HG03025 (cell line): ENCODE measurements around the gene KIRREL2.

ENCODE experiments used
- ATAC-seq: cut with Tn5 transposase; IDR thresholded peaks from one replicate; pipeline ENCODE4 v1.9.1; 2021; ENCODE audit warnings: mild to moderate bottlenecking, moderate library complexity; ENCODE audit not compliant: unreplicated experiment, low FRiP score

Gene KIRREL2

DNA sequence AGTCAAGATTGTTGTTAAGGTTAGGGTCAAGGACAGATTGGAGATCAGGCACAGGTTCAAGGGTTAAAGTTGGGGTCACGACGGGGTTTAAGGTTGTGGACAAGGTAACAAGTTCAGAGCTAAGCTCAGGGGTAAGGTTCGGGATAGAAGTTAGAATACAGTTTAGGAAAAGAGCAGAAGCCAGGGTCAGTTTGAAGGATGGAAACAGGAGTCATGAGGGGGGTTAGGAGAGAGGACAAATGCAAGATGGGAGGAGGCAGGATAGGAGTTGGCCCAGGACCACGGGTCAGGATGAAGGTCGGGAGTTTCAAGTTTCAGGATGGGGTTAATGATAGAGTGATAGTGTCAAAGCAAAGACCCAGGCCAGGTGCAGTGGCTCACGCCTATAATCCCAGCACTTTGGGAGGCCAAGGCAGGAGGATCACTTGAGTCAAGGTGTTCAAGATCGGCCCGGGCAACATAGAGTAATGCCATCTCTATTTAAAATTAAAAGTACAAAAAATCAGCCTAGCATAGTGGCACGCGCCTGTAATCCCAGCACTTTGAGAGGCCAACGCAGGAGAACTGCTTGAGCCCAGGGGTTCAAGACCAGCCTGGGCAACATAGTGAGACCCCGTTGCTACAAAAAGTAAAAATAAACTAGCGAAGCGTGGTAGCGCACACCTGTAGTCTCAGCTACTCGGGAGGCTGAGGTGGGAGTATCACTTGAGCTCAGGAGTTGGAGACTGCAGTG, 12.1 kb upstream of the KIRREL2 start:
- ATAC-seq, result no peak

- no peak for ATAC-seq
These were observed 11.3 kb upstream of the KIRREL2 start for GRCh38 chr19:35845215-35846037.

- ATAC-seq, result no peak
These were observed 10.6 kb upstream of the KIRREL2 start for GRCh38 chr19:35846038-35846668.

DNA sequence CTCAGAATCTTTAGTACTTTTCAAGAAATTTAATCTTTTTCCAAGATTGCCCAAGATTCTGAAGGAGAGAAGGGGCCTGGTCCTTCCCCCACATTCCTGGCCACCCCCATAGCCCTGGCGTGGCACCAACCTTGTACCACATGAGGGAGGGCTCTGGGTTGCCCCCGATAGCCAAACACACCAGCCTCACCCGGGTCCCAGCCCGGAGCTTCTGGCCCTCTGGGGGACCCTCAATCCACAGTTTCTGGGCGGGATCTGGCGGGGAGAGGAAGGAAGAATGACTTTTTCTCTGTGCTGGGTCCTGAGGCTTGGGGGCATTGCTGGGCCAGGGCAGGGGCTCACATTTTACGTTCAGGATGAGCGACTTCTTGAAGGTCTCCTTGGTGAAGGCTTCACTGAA, 8.8 kb upstream of the KIRREL2 start:
- ATAC-seq, result no peak

DNA sequence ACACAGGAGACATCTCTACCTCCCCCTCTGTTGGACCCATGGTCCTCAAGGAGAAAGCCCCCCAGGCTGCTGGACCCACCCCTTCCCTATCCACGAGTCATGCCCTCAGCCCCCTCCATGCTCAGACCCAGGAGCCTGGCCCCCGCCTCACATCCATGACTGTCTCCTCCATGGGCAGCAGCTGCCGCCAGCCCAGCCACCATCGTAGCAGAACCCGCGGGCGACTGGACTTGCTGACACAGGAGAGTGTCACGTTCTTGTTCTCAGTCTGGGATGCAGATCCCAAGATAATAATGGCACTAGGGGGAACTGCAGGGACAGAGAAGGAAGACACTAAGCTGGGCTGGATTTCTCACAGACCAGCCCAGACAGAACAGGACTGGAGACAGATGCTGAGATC, 8.2 kb upstream of the KIRREL2 start:
- ATAC-seq, result no peak

DNA sequence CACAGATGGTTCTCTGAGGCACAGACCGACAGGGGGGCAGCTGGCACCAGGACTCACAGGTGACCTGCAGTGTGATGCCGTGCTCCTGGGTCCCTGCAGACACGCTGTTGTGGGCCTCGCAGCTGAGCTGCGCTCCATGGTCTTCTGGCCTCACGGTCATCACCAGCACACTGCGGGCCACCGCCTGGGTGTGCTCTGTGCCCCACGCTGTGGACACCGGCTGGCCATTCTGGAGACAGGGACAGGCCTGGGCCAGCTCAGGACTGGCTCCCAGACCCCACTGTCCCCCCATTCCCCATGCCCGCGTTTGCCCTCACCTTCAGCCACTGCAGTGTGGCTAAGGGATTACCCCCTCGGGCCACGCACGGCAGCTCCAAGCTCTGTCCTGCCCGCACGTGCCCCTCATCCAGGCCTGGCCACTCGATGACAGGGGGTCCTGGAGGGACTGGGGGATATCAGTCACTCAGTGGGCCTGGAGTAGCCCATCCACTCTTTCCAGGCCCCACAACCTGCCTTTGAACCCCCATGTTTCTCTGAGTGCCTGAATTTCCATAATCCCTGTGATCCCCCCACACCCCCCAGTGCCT, 7.7 kb upstream of the KIRREL2 start:
- no peak for ATAC-seq

DNA sequence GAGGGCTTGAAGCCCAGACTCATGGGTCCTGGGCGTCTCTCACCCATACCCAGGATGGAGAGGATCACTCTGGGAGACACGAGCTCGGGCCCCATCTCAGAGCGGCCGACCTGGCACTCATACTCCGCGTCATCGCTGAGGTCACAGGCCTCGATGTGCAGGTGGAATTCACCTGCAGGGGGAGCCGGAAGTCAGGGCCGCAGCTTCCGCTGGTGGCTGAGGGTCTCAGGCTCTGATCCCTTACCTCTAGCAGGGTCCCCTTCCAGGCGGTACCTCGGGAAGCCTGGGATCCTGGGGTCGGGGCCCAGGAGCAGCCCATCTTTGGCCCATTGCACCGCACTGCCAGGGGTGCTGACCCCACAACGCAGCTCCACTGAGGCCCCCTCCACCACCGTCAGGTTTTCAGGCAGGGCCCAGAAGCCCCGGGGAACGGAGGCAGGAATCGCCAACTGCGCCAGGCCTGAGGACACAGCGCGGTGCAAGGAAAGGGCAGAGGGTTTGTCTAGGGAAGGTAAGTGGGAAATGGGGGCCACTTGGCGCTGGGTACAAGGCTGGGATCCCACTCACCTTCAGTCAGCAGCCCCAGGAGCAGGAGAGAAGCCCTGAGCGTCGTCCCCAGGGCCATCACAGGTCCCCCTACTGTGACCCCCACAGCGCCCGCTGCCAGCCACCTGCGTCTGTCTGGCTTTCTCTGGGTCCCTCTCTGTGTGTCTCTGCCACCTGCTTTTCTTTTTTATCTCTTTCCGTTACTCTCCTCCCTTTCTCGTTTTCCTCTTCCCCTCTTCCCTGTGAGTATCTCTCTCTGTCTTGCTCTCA, 5.3 kb upstream of the KIRREL2 start:
- ATAC-seq, result no peak

GRCh38 chr19:35852029-35852780, 4.5 kb upstream of the KIRREL2 start, which contains the start of gene NPHS1:
TSS of gene NPHS1 (minus strand) at chr19:35852504. CDS start at chr19:35851837, 667 bp downstream.
- no peak for ATAC-seq

- no peak for ATAC-seq
These were observed 3.5 kb upstream of the KIRREL2 start for GRCh38 chr19:35853038-35853756.

- no peak for ATAC-seq
These were observed 1.6 kb downstream of the KIRREL2 start for GRCh38 chr19:35858311-35858710.

DNA sequence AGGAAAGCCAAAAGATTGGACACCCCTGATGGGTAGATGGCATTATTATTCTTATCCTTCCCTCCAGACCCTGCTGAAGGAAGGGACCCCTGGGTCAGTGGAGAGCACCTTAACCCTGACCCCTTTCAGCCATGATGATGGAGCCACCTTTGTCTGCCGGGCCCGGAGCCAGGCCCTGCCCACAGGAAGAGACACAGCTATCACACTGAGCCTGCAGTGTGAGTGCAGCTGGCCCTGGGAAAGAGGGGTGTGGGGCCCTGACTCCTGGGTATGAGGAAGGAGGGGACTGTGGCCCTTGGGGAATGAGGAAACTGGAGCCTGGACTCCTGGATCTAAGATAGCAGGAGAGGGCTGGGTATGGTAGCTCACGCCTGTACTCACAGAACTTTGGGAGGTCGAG, 2.7 kb downstream of the KIRREL2 start:
- no peak for ATAC-seq

DNA sequence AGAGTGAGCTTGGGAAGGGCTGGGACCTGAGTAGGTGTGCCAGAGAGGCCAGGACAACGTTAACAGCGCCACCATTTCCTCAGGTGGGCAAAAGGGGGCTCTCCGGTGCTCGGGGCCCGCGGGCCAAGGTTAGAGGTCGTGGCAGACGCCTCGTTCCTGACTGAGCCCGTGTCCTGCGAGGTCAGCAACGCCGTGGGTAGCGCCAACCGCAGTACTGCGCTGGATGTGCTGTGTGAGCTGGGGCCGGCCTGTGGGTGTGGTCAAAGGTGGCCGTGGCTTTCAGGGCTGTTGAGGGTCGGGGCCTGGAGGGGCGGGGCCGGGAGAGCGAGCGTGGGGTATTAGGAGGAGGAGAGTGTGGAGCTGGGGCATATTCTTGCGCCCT, 3.7 kb downstream of the KIRREL2 start:
- ATAC-seq, result no peak

- no peak for ATAC-seq
These were observed 4.3 kb downstream of the KIRREL2 start for GRCh38 chr19:35860818-35861639.

DNA sequence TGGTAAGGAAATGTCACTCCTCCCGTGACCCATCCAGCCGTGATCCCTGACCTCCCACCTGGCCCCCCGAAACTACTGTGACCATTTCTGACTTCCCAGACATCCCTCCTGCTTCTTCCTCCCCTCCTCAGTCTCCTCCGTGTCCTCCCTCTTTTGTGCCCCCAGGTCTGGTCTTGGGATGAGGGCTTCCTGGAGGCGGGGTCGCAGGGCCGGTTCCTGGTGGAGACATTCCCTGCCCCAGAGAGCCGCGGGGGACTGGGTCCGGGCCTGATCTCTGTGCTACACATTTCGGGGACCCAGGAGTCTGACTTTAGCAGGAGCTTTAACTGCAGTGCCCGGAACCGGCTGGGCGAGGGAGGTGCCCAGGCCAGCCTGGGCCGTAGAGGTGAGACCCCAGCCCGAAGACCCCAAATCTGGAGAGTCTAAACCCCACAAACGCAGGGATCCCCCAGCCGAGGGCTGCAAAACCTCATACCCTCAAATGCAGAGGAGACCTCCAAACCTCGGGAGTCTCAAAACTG, 5.0 kb downstream of the KIRREL2 start:
- no peak for ATAC-seq

GRCh38 chr19:35862528-35862927, 5.8 kb downstream of the KIRREL2 start:
- ATAC-seq, result no peak

DNA sequence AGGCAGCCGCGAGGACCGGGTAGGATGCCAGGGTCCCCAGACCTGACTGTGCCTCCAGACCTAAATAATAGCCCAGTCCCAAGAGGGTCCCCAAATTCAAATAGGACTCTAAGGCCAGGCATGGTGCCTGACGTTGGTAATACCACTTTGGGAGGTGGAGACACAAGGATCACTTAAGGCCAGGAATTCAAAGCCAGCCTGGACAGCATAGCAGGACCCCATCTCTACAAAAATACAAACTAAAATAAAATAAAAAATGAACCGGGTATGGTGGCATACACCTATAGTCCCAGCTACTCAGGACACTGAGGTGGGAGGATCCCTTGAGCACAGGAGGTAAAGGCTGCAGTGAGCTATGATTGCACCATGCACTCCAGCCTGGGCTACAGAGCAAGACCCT, 6.3 kb downstream of the KIRREL2 start:
- ATAC-seq, result no peak

DNA sequence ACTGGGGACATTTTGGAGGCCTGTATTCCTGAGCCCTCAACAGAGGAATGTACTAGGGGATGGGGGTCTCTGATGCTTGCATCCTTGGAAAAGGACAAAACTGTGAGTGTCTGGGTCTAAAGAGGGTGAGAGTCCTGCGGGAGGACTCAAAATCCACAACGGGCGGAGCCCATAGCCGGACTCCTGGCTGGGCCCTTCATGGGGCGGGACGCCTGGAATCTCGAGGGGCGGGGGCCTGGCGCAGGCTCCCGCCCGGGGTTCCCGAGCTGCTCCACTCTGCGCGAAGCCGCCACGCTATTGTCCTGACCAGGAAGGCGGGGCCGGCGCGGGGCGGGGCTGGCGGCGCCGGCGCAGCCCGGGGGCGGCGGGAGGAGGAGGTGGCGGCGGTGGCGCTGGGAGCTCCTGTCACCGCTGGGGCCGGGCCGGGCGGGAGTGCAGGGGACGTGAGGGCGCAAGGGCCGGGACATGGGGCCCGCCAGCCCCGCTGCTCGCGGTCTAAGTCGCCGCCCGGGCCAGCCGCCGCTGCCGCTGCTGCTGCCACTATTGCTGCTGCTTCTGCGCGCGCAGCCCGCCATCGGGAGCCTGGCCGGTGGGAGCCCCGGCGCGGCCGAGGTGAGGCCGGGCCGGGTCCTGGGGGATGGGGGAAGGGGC, 11.6 kb downstream of the KIRREL2 start, which contains the start of gene APLP1:
TSS of gene APLP1 (plus strand) at position 403 of the 651 bp plus-strand sequence. CDS start at position 466, 63 bp downstream.
- no peak for ATAC-seq
